Muscle of leg (tissue), 11 donors: Measurements from ENCODE around the gene CFAP299. TPM values are rescaled to one million over a fixed set of nuclear protein-coding genes. Genes with fewer than 3 reads are reported as not detected.

Experiments
- DNase-seq: peaks from one replicate; pipeline ENCODE4 v3.0.0; 2013
- H3K27ac ChIP-seq: one replicate; pipeline ENCODE4 v1.5.1; 2013; ENCODE audit warnings: mild to moderate bottlenecking, low read length, control low read depth
- H3K27me3 ChIP-seq: one replicate; pipeline ENCODE4 v1.6.1; 2013; ENCODE audit warnings: low read length; ENCODE audit not compliant: control insufficient read depth, insufficient read depth
- H3K36me3 ChIP-seq: one replicate; pipeline ENCODE4 v1.6.1; 2013; ENCODE audit warnings: low read length; ENCODE audit not compliant: control insufficient read depth, insufficient read depth
- H3K4me1 ChIP-seq: one replicate; pipeline ENCODE4 v1.6.1; 2013; ENCODE audit warnings: low read length; ENCODE audit not compliant: control insufficient read depth, insufficient read depth
- H3K4me3 ChIP-seq: one replicate; pipeline ENCODE4 v1.5.1; 2013; ENCODE audit warnings: low read length, control low read depth
- H3K9me3 ChIP-seq: replicated peaks from 2 replicates; pipeline ENCODE4 v1.6.1; 2013; ENCODE audit warnings: low read depth, low read length; ENCODE audit not compliant: control insufficient read depth
- WGBS: methylation state at CpG from one replicate; pipeline ENCODE4 v1.1.5; 2013; ENCODE audit warnings: missing lambda C conversion rate; ENCODE audit not compliant: insufficient coverage; 5-methylcytosine and 5-hydroxymethylcytosine counted together
- polyA plus RNA-seq, 8 donors: library from polyadenylated mRNA; unstranded; fragments of 120-200 nt; gene quantifications; one replicate each; pipeline versions ENCODE4 v1.2.1 to v1.2.3, GENCODE V29; 2013; ENCODE audit warnings: inconsistent platforms in 1 of 8, low replicate concordance in 1 of 8; ENCODE audit not compliant: insufficient read length in 8 of 8, insufficient read depth in 1 of 8
- total RNA-seq: library from RNA; stranded (reverse); fragments of 120-200 nt; gene quantifications from one replicate; pipeline ENCODE4 v1.2.4, GENCODE V29; 2013

The CFAP299 gene
- total and polyA plus RNA-seq, 9 donors, result 0.09 to 0.53 (median 0.35) TPM; not detected in 5

DNA sequence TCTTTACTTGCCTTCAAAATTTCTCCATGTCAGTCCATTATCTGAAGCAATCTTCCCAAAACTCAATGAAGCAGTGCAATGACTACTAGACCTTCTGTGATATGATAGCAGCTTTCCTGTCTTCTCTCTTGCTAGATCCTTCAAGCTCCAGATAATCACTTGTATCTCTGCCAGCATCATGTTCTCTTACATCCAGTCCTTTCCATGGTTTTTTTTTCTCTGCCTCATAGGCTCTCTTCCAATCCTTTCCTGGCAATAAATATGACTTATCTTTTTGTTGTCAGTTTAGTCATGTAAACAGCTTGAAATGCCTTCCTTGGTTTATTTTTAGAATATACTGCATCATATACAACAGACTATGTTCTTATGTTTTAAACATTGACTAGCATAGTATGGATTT, 193.5 kb downstream of the CFAP299 start:
- peak; percentile 11 for DNase-seq
- Histone ChIP-seq H3K4me1 (no peaks in the 10 kb centered on the region), H3K9me3 (no peaks in the 10 kb centered on the region), H3K27me3 (no peaks in the 10 kb centered on the region), H3K36me3 (no peaks in the 10 kb centered on the region), H3K4me3 (no peak overlapping the region), H3K27ac (no peak overlapping the region)

DNA sequence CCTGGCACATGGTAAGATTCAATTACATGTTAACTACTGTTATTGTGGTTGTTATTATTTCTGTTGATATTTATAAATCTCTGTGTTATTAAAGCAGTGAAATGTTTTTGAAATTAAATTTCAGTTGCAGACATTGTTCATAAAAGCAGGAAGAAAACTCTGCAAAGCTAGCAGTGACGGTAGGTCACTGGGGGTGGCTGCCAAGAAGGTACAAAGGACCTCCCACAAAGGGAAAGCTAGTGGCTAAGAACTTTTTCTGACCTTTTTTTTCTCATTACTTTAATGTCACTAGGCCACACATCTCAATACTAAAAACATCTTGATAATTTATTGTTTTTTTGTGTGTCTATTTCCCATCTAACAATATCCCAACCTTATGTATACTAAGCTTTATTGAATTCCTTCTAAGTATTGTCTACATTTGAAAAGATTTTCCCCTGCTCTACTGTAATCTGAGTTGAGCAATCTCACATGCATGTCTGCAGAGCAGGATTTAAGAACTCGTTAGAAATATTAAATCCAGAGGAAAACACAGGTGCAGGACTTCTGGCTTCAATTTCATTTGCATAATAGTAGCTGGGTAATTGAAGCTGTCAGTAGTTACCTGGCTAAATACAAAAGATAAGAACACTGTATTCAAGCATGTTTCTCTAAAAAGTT, 197.3 kb downstream of the CFAP299 start:
- H3K27ac ChIP-seq, result no peak overlapping the region
- H3K4me3 ChIP-seq, result no peak overlapping the region
- no peak for DNase-seq
- no peaks in the 10 kb centered on the region for H3K9me3 ChIP-seq
- no peaks in the 10 kb centered on the region for H3K27me3 ChIP-seq
- H3K4me1 ChIP-seq, result no peaks in the 10 kb centered on the region
- no peaks in the 10 kb centered on the region for H3K36me3 ChIP-seq
- WGBS, result no CpG with 5 or more reads among the region's 2 CpGs

GRCh38 chr4:80535551-80535950, 200.0 kb downstream of the CFAP299 start:
- Histone ChIP-seq H3K27ac (no peak overlapping the region), H3K36me3 (no peaks in the 10 kb centered on the region), H3K4me3 (no peak overlapping the region), H3K27me3 (no peaks in the 10 kb centered on the region), H3K9me3 (no peaks in the 10 kb centered on the region), H3K4me1 (no peaks in the 10 kb centered on the region)
- DNase-seq, result no peak
- no CpG with 5 or more reads among the region's 1 CpG for WGBS

- no peak for DNase-seq
- H3K4me1 ChIP-seq, result no peaks in the 10 kb centered on the region
- no CpG with 5 or more reads among the region's 4 CpGs for WGBS
- no peak overlapping the region for H3K4me3 ChIP-seq
- no peaks in the 10 kb centered on the region for H3K27me3 ChIP-seq
- no peaks in the 10 kb centered on the region for H3K9me3 ChIP-seq
- no peaks in the 10 kb centered on the region for H3K36me3 ChIP-seq
- no peak overlapping the region for H3K27ac ChIP-seq
Measured at GRCh38 chr4:80538276-80538926, 202.9 kb downstream of the CFAP299 start.

DNA sequence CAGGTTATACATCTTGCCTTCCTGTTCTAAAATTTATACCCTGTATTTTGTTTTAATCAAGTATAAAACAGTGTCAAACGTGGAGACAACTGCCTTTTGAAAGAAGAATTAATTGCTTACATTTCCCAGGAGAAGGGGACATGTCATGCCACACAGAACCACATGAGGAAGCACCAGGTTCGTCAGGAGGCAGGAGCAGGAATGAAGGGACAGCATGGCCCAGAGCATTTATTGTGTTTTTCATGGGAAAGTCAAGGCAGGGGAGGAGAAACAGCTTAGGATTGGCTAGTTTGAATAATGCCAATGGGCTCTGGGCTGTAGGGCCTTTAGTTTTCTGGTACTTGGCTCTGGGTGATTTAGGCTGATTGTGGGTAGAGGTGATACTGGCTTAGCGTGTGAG, 203.7 kb downstream of the CFAP299 start:
- DNase-seq, result no peak
- WGBS, result 73% methylated on average over 1 of the region's 3 CpGs
- Histone ChIP-seq H3K27me3 (no peaks in the 10 kb centered on the region), H3K9me3 (no peaks in the 10 kb centered on the region), H3K4me1 (no peaks in the 10 kb centered on the region), H3K4me3 (no peak overlapping the region), H3K36me3 (no peaks in the 10 kb centered on the region), H3K27ac (no peak overlapping the region)

DNA sequence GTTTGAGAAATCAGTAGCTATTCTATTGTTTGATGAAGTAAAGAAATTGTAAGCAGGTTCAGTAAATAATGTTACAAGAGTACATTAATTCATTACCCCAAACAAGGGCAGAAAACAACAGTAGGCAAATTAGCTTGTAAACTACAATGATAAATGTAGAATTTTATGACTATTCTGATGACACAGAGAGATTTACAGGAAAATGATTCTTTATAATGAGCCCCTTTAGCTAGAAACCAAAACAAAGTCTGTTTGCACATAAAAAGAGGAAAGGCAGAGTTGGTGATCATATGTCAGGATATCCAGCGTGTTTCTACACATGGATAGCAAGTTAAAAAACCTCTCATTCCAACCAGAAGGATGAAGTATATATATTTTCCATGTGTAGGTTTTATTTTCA, 204.8 kb downstream of the CFAP299 start:
- H3K27ac ChIP-seq, result no peak overlapping the region
- no peaks in the 10 kb centered on the region for H3K9me3 ChIP-seq
- no peak for DNase-seq
- H3K4me3 ChIP-seq, result no peak overlapping the region
- H3K36me3 ChIP-seq, result no peaks in the 10 kb centered on the region
- H3K4me1 ChIP-seq, result no peaks in the 10 kb centered on the region
- no CpG with 5 or more reads among the region's 1 CpG for WGBS
- no peaks in the 10 kb centered on the region for H3K27me3 ChIP-seq

DNA sequence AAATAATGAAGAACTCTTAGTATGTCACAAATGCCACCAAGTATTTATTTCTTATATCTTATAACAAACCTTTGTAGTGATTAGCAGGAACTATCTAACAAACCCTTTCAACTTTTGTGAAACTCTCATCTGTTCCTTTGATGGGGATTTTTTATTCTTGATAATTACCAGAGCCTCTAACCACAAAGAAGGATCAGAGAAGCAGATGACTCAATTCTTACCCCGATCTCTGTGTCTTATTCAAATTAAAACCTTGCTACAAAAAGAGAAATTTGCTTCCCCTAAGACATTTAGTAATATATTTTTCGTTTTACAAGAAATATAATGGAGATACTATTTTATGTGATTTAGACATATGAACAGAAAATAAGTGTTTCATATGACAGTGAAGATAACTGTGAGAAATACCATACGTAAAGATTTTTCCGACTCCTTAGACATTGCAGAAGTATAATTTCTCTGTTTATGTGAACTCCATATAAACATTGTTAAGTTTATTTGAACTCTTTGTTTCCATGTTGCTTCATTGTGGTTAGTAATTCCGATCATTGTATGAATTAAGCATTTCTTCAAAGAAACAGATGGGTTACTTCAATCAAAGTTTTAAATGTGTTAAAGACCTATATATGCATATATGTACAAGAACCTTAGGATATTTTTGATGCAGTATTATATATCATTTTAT, 205.4 kb downstream of the CFAP299 start:
- Histone ChIP-seq H3K36me3 (no peaks in the 10 kb centered on the region), H3K4me1 (no peaks in the 10 kb centered on the region), H3K4me3 (no peak overlapping the region), H3K9me3 (no peaks in the 10 kb centered on the region), H3K27me3 (no peaks in the 10 kb centered on the region), H3K27ac (no peak overlapping the region)
- WGBS, result no CpG with 5 or more reads among the region's 5 CpGs
- no peak for DNase-seq

DNA sequence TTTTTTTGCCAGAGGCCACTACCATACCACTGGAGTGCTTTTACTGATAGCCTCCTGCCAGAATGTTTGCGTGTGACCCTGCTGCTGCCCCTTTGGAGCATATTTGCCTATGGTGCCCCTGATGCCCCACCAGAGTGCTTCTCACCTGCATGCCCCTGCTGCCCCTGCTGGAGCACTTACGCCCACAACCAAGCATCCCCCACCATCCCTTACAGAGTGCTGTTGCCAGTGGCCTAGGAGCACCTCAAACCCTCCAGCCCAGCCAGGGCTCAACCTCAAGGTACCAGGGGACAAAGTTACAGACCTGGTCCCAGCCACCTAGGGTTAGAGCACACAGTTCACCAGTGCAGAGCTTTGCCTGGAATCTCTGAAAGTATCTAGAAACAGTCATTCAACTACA, 207.2 kb downstream of the CFAP299 start:
- WGBS, result 100% methylated on average over 2 of the region's 2 CpGs
- no peak for DNase-seq

DNA sequence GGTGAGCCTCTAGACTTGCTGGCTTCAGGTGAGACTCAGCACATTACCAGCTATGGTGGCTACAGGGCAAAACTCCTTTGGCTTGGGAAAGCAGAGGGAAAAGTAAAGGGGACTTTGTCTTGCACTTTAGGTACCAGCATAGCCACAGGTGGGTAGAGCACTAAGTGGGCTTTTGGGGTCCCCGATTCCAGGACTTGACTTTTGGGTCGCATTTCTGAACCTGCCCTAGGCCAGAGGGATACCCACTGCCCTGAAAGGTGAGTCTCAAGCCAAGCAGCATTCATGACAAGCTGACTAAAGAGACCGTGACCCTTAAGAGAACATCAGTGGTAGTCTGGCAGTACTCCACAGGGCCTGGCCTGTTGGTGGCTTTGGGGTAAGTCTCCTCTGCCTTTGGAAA, 224.8 kb downstream of the CFAP299 start:
- H3K36me3 ChIP-seq, result no peaks in the 10 kb centered on the region
- DNase-seq, result no peak
- H3K4me1 ChIP-seq, result no peaks in the 10 kb centered on the region
- H3K27ac ChIP-seq, result no peak overlapping the region
- no peaks in the 10 kb centered on the region for H3K27me3 ChIP-seq
- WGBS, result 94% methylated on average over 3 of the region's 3 CpGs
- H3K9me3 ChIP-seq, result no peaks in the 10 kb centered on the region
- no peak overlapping the region for H3K4me3 ChIP-seq

More for the DNA sequence above, 207.2 kb downstream of the CFAP299 start:
- Histone ChIP-seq H3K4me1 (no peaks in the 10 kb centered on the region), H3K27me3 (no peaks in the 10 kb centered on the region), H3K36me3 (no peaks in the 10 kb centered on the region), H3K4me3 (no peak overlapping the region), H3K27ac (no peak overlapping the region), H3K9me3 (no peaks in the 10 kb centered on the region)

GRCh38 chr4:80566203-80566872, 230.8 kb downstream of the CFAP299 start:
- no peaks in the 10 kb centered on the region for H3K27me3 ChIP-seq
- H3K4me1 ChIP-seq, result no peaks in the 10 kb centered on the region
- 47% methylated on average over 3 of the region's 5 CpGs for WGBS
- H3K4me3 ChIP-seq, result peak overlapping the region; percentile 5
- H3K27ac ChIP-seq, result no peak overlapping the region
- DNase-seq, result peak; percentile 1
- no peaks in the 10 kb centered on the region for H3K9me3 ChIP-seq
- H3K36me3 ChIP-seq, result no peaks in the 10 kb centered on the region
